Heart left ventricle (tissue), 16 donors: ENCODE measurements around the gene CERCAM. TPM values are rescaled to one million over a fixed set of nuclear protein-coding genes. Genes with fewer than 3 reads are reported as not detected.

Experiments
- ATAC-seq, 4 donors: fragments of 200-7000 bp; cut with Tn5 transposase; one replicate each; pipeline ENCODE4 v1.9.1; 2020 to 2022; ENCODE audit warnings: moderate library complexity in 4 of 4, mild to moderate bottlenecking in 3 of 4, moderate number of reproducible peaks in 1 of 4
- DNase-seq, 5 donors: peaks; one replicate each; pipeline ENCODE4 v3.0.0-alpha.2; 2020
- H3K27ac ChIP-seq, 12 donors: fragments of 200-600 bp; sonication (generic) in 4 of 12; one replicate each; pipeline versions ENCODE4 v1.5.0 to v1.8.0; 2016 to 2022; ENCODE audit warnings: mild to moderate bottlenecking in 2 of 12
- H3K27me3 ChIP-seq, 9 donors: fragments of 200-600 bp; sonication (generic) in 2 of 9; one replicate each; pipeline versions ENCODE4 v1.5.1 to v1.8.0; 2016 to 2022; ENCODE audit warnings: mild to moderate bottlenecking in 3 of 9
- H3K36me3 ChIP-seq, 9 donors: fragments of 200-600 bp; sonication (generic) in 2 of 9; one replicate each; pipeline versions ENCODE4 v1.5.0 to v1.8.0; 2018 to 2022; ENCODE audit warnings: mild to moderate bottlenecking in 2 of 9
- H3K4me1 ChIP-seq, 12 donors: fragments of 200-600 bp; sonication (generic) in 4 of 12; one replicate each; pipeline versions ENCODE4 v1.5.0 to v1.8.0; 2016 to 2022; ENCODE audit warnings: mild to moderate bottlenecking in 3 of 12
- H3K4me3 ChIP-seq, 12 donors: fragments of 200-600 bp; sonication (generic) in 4 of 12; one replicate each; pipeline versions ENCODE4 v1.5.0 to v1.8.0; 2017 to 2022; ENCODE audit warnings: mild to moderate bottlenecking in 9 of 12, moderate library complexity in 4 of 12
- H3K9me3 ChIP-seq, 12 donors: fragments of 200-600 bp; sonication (generic) in 4 of 12; one replicate each; pipeline versions ENCODE4 v1.5.0 to v1.8.0; 2016 to 2022; ENCODE audit warnings: mild to moderate bottlenecking in 1 of 12
- CTCF ChIP-seq, 12 donors: fragments of 200-600 bp; sonication (generic) in 4 of 12; IDR thresholded peaks; one replicate each; pipeline versions ENCODE4 v1.5.0 to v1.8.0; 2018 to 2022; ENCODE audit warnings: antibody characterized with exemption in 12 of 12, mild to moderate bottlenecking in 5 of 12
- POLR2A ChIP-seq, 2 donors: fragments of 450-650 bp; IDR thresholded peaks; one replicate each; pipeline ENCODE4 v1.6.1; 2017; ENCODE audit warnings: antibody characterized with exemption in 2 of 2, mild to moderate bottlenecking in 2 of 2, moderate library complexity in 2 of 2
- WGBS, 4 donors: extraction: QIAGEN DNeasy Blood & Tissue Kit in 2 of 4; methylation state at CpG; one replicate each; pipeline versions ENCODE4 v1.1.5 to v1.1.7; 2013 to 2018; 5-methylcytosine and 5-hydroxymethylcytosine counted together
- intact Hi-C, 10 donors: fragments of 100-400 bp; cut with DNase I; formaldehyde crosslinking; loops; one replicate each; pipeline versions ENCODE4 v1.11.1 to v1.14.2; 2022
- polyA plus RNA-seq, 2 donors: library from polyadenylated mRNA; stranded (reverse); fragments of 200-250 nt; gene quantifications; one replicate each; pipeline ENCODE4 v1.2.3, GENCODE V29; 2013
- total RNA-seq, 9 donors: library from RNA; depleted of rRNA in 2 of 9; stranded (reverse); fragments of >200 nt in 2 of 9; fragmentation: NEBNext Ultra II Directional in 3 of 9; extraction: Animal tissue kit (Norgen Biotek cat#: 25700) in 3 of 9; gene quantifications; one replicate each; pipeline versions ENCODE4 v1.1.0 to v1.2.4, GENCODE V29; 2016 to 2023
- donor health status: ischemic (EF 13 %, LVEDD 7.1; RV severe dilation, severe dysfunction).
- donor health status: healthy with polysubstance abuse.
- donor health status: DM: no; HTN: yes; CAD: no.
- donor health status: DM: no; HTN: no; CAD: no.
- donor health status: ischemic (EF 25% LVEDD 6.9; RV normal size, moderate dysfunction).
- donor health status: ischemic (EF 25% LVEDD 5.7; RV mildly dilated, moderate dysfunction).
- donor health status: healthy.
- donor health status: DM: yes; HTN: yes; CAD: no.
- donor health status: ischemic (EF 35%, LVEDD 5.7; RV mildly dilated, moderate dysfunction).
- donor health status: nonischemic (EF 11% LVEDD 7.7; RV severe dilation, severe dysfunction).
- donor health status: DM: yes; HTN: yes; CAD: no.
- donor health status: PGD.
- donor health status: ischemic (EF 29% LVEDD 5.4; RV normal size, mild dysfunction).
- donor health status: nonischemic (EF 23%, LVEDD 6.1; RV moderate dilation, normal function).

The CERCAM gene
- total and polyA plus RNA-seq, 11 donors: 5.3 to 30.0 (median 11.4) TPM

- H3K4me1 ChIP-seq: peaks cover 0 to 19% (median 8%) of the 10 kb centered on the region in 12 donors
- H3K9me3 ChIP-seq: no peaks in the 10 kb centered on the region
- 51 to 63% (median 57%) methylated on average over 9 of the region's 9 CpGs for WGBS, 4 donors
- H3K36me3 ChIP-seq: peaks cover 0 to 35% (median 11%) of the 10 kb centered on the region in 9 donors
- ATAC-seq (no peak), DNase-seq (no peak)
- TF ChIP-seq CTCF (IDR thresholded peaks at IDR 0.05) (no peak), POLR2A (IDR thresholded peaks at IDR 0.05) (no peak)
- H3K27ac ChIP-seq: no peak overlapping the region
- intact Hi-C loops: no loop called here
- H3K27me3 ChIP-seq: peaks cover 0 to 30% (median 0%) of the 10 kb centered on the region in 9 donors
- no peak overlapping the region for H3K4me3 ChIP-seq
Measured at GRCh38 chr9:128394379-128395168, 26.1 kb upstream of the CERCAM start.

GRCh38 chr9:128396970-128397613, 23.6 kb upstream of the CERCAM start:
- ATAC-seq (peak; percentile 63 to 88 (median 82)), DNase-seq (peak in 3 of 5 donors; percentile 25 to 47 (median 44))
- Histone ChIP-seq H3K36me3 (peaks cover 0 to 13% (median 6%) of the 10 kb centered on the region in 9 donors), H3K4me1 (peaks cover 0 to 13% (median 8%) of the 10 kb centered on the region in 12 donors), H3K27ac (peak overlapping the region in 11 of 12 donors; percentile 10 to 76 (median 57)), H3K9me3 (no peaks in the 10 kb centered on the region), H3K4me3 (peak overlapping the region in 5 of 12 donors; percentile 8 to 31 (median 26)), H3K27me3 (peaks cover 0 to 42% (median 0%) of the 10 kb centered on the region in 9 donors)
- WGBS, 4 donors: 5 to 9% (median 7%) methylated on average over 19 of the region's 19 CpGs
- intact Hi-C loops: no loop called here
- no peak for TF ChIP-seq CTCF (IDR thresholded peaks at IDR 0.05)
- TF ChIP-seq POLR2A (IDR thresholded peaks at IDR 0.05): no peak

GRCh38 chr9:128397831-128398230, 22.8 kb upstream of the CERCAM start:
- no peaks in the 10 kb centered on the region for H3K9me3 ChIP-seq
- no peak for DNase-seq
- H3K27me3 ChIP-seq: peaks cover 0 to 48% (median 0%) of the 10 kb centered on the region in 9 donors
- peaks cover 0 to 13% (median 8%) of the 10 kb centered on the region in 12 donors for H3K4me1 ChIP-seq
- peak in 1 of 4 donors; percentile 6 for ATAC-seq
- H3K36me3 ChIP-seq: peaks cover 0 to 6% (median 0%) of the 10 kb centered on the region in 9 donors
- H3K27ac ChIP-seq: peak overlapping the region in 9 of 12 donors; percentile 10 to 73 (median 57)
- WGBS, 4 donors: 61 to 78% (median 67%) methylated on average over 5 to 7 of the region's 7 CpGs
- intact Hi-C loops: no loop called here
- no peak for TF ChIP-seq POLR2A (IDR thresholded peaks at IDR 0.05)
- no peak for TF ChIP-seq CTCF (IDR thresholded peaks at IDR 0.05)
- no peak overlapping the region for H3K4me3 ChIP-seq

GRCh38 chr9:128399861-128400260, 20.8 kb upstream of the CERCAM start:
- Histone ChIP-seq H3K36me3 (no peaks in the 10 kb centered on the region), H3K27ac (no peak overlapping the region), H3K4me1 (peaks cover 0 to 13% (median 8%) of the 10 kb centered on the region in 12 donors), H3K27me3 (peaks cover 0 to 43% (median 0%) of the 10 kb centered on the region in 9 donors), H3K4me3 (no peak overlapping the region), H3K9me3 (no peaks in the 10 kb centered on the region)
- 73 to 82% (median 75%) methylated on average over 3 of the region's 3 CpGs for WGBS, 4 donors
- no peak for TF ChIP-seq POLR2A (IDR thresholded peaks at IDR 0.05)
- TF ChIP-seq CTCF (IDR thresholded peaks at IDR 0.05): no peak
- no peak for ATAC-seq
- intact Hi-C loops: no loop called here
- DNase-seq: no peak
